Transverse colon (tissue), 4 donors: ENCODE measurements around the gene SLC2A9.

Experiments
- CTCF ChIP-seq, 5 experiments: fragments of 200-600 bp in 3 of 5; fragments of 450-650 bp in 2 of 5; sonication (generic) in 3 of 5; IDR thresholded peaks; 1 replicate in 2 of 5; 2 replicates in 3 of 5; pipeline ENCODE4 v1.5.1; 2016 to 2017; ENCODE audit warnings: antibody characterized with exemption in 5 of 5, inconsistent platforms in 3 of 5, mild to moderate bottlenecking in 2 of 5, moderate library complexity in 1 of 5
- EP300 ChIP-seq: sonication (generic); formaldehyde crosslinking; IDR thresholded peaks from one replicate; pipeline ENCODE4 v1.6.1; 2017; ENCODE audit warnings: antibody characterized with exemption, low read depth
- POLR2A ChIP-seq: fragments of 450-650 bp; IDR thresholded peaks from one replicate; pipeline ENCODE4 v1.6.1; 2016; ENCODE audit warnings: antibody characterized with exemption, mild to moderate bottlenecking, moderate library complexity
- POLR2AphosphoS5 ChIP-seq, 3 donors: sonication (generic); formaldehyde crosslinking; IDR thresholded peaks; one replicate each; pipeline ENCODE4 v1.6.1; 2016; ENCODE audit warnings: antibody characterized with exemption in 3 of 3

GRCh38 chr4:9937078-9937477 is 84.2 kb downstream of the SLC2A9 start:
- no peak for TF ChIP-seq CTCF (IDR thresholded peaks at IDR 0.05)
- no peak for TF ChIP-seq EP300
- no peak for TF ChIP-seq POLR2A
- no peak for TF ChIP-seq POLR2AphosphoS5 (IDR thresholded peaks at IDR 0.05)
